K562 (cell line): ENCODE data around the gene WNT7A. TPM values are rescaled to one million over a fixed set of nuclear protein-coding genes. Genes with fewer than 3 reads are reported as not detected.

ENCODE experiments used
- BHLHE40 ChIP-seq: IDR thresholded peaks from 2 replicates; pipeline ENCODE4 v1.6.1; 2011; ENCODE audit warnings: low read length, improper control_type of control experiment
- CTCF ChIP-seq, 3 experiments: IDR thresholded peaks in 2 of 3; conservative IDR thresholded peaks in 1 of 3; 2 replicates each; pipeline ENCODE4 v1.5.1; 2011 to 2012; ENCODE audit warnings: low read length in 3 of 3, mild to moderate bottlenecking in 3 of 3, control low read depth in 2 of 3, improper control_type of control experiment in 1 of 3, inconsistent platforms in 1 of 3, low read depth in 1 of 3, mixed read lengths in 1 of 3, moderate library complexity in 1 of 3; ENCODE audit not compliant: insufficient read depth in 2 of 3
- ELK1 ChIP-seq: sonication (generic); formaldehyde crosslinking; IDR thresholded peaks from 2 replicates; pipeline ENCODE4 v1.8.1; 2022; ENCODE audit warnings: missing genetic modification reagents
- FOSL1 ChIP-seq: fragments of 200-800 bp; sonication (Bioruptor generic); conservative IDR thresholded peaks from 2 replicates; pipeline ENCODE4 v1.6.1; 2016; ENCODE audit warnings: missing genetic modification characterization, missing compliant biosample characterization
- GTF2E2 ChIP-seq: fragments of 200-800 bp; sonication (Bioruptor generic); IDR thresholded peaks from 2 replicates; pipeline ENCODE4 v1.6.1; 2016; ENCODE audit warnings: missing genetic modification characterization, missing compliant biosample characterization
- HMBOX1 ChIP-seq: sonication (generic); IDR thresholded peaks from 2 replicates; pipeline ENCODE4 v1.6.1; 2016
- MED1 ChIP-seq: sonication (generic); formaldehyde crosslinking; IDR thresholded peaks from 2 replicates; pipeline ENCODE4 v1.8.1; 2023; ENCODE audit warnings: missing genetic modification reagents, borderline replicate concordance
- MEF2D ChIP-seq: conservative IDR thresholded peaks from 2 replicates; pipeline ENCODE4 v1.6.1; 2016; ENCODE audit warnings: low read depth, missing genetic modification characterization, missing compliant biosample characterization
- PRPF4 ChIP-seq: fragments of 200-400 bp; formaldehyde crosslinking; IDR thresholded peaks from one replicate; pipeline ENCODE4 v1.6.1; 2017; ENCODE audit warnings: low read length, low read depth, mild to moderate bottlenecking; ENCODE audit not compliant: insufficient read depth, poor library complexity, severe bottlenecking
- REST ChIP-seq, 2 experiments: fragments of 450-650 bp; formaldehyde crosslinking in 1 of 2; IDR thresholded peaks; 2 replicates each; pipeline versions ENCODE4 v1.4.0 to v1.6.1; 2014 to 2020; ENCODE audit warnings: mild to moderate bottlenecking in 2 of 2, borderline replicate concordance in 1 of 2, low read depth in 1 of 2
- TEAD1 ChIP-seq, 2 experiments: fragments of 450-650 bp in 1 of 2; sonication (generic) in 1 of 2; formaldehyde crosslinking; IDR thresholded peaks; 2 replicates each; pipeline versions ENCODE4 v1.4.0 to v1.8.0; 2020 to 2022; ENCODE audit warnings: mild to moderate bottlenecking in 2 of 2, missing genetic modification reagents in 1 of 2
- TFAP4 ChIP-seq: sonication (generic); formaldehyde crosslinking; IDR thresholded peaks from 2 replicates; pipeline ENCODE4 v1.8.0; 2022; ENCODE audit warnings: missing genetic modification reagents, mild to moderate bottlenecking, moderate library complexity, borderline replicate concordance
- ZNF133 ChIP-seq: fragments of 250-450 bp; sonication (Bioruptor Pico); IDR thresholded peaks from 2 replicates; pipeline ENCODE4 v1.4.0; 2020; ENCODE audit warnings: mild to moderate bottlenecking
- polyA plus RNA-seq, 8 experiments: library from polyadenylated mRNA; depleted of rRNA in 4 of 8; stranded (reverse) in 5 of 8; unstranded in 3 of 8; fragments of >200 nt; fragmentation: Nextera tagmentation in 2 of 8; fragmentation: Illumina TruSeq in 1 of 8; extraction: Ambion mirVana in 2 of 8; extraction: Trizol in 1 of 8; gene quantifications; 2 replicates each; pipeline versions ENCODE4 v1.2.1 to v1.2.3, GENCODE V29; 2011 to 2014; ENCODE audit warnings: inconsistent platforms in 1 of 8, missing spikeins in 1 of 8
- total RNA-seq, 7 experiments: library from RNA; depleted of rRNA in 6 of 7; stranded (reverse); fragments of >200 nt in 6 of 7; fragmentation: Illumina TruSeq in 2 of 7; extraction: Trizol in 2 of 7; gene quantifications; 2 replicates each; pipeline versions ENCODE4 v1.2.1 to v1.2.3, GENCODE V29; 2011 to 2021; ENCODE audit warnings: low replicate concordance in 1 of 7

WNT7A gene
- total and polyA plus RNA-seq, 9 of the 15 experiments (the other 6 are each of a cell fraction or from before 2014, with no cell fraction given): 0.03 TPM; not detected in 8

- TF ChIP-seq REST (IDR thresholded peaks at IDR 0.05; ENCODE audit: borderline replicate concordance) (peak; percentile 85), REST (CRISPR knock-in tag; IDR thresholded peaks at IDR 0.05; ENCODE audit: low read depth) (no peak), HMBOX1 (no peak), GTF2E2 (tag) (no peak; the same call in 1 of the 2 replicates), ELK1 (CRISPR knock-in tag) (no peak), PRPF4 (no peak), MEF2D (no peak), CTCF (IDR thresholded peaks at IDR 0.05 in 2 of 3, conservative IDR thresholded peaks at IDR 0.05 in 1 of 3; ENCODE audit: insufficient read depth in 2 of 3, low read depth in 1 of 3, low read length in 3 of 3) (peak; percentile 88 to 96 (median 90)), FOSL1 (0 out of 2 replicates have a peak, but pooled peaks have one; percentile 19), BHLHE40 (no peak), MED1 (CRISPR knock-in tag) (no peak), TEAD1 (CRISPR knock-in tag; IDR thresholded peaks at IDR 0.05) (peak in 1 of 2 experiments; percentile 46; a peak in 1 of 4 replicates), ZNF133 (CRISPR knock-in tag) (no peak), TFAP4 (CRISPR knock-in tag) (no peak)
Observed at GRCh38 chr3:13896473-13897154, 16.7 kb upstream of the WNT7A start (continued).
